Panc1 (cell line): Measurements from ENCODE around the gene ZBTB20. TPM values are rescaled to one million over a fixed set of nuclear protein-coding genes. Genes with fewer than 3 reads are reported as not detected.

Source experiments
- ATAC-seq: fragments of 200-7000 bp; cut with Tn5 transposase; 2 replicates; pipeline ENCODE4 v1.9.1; 2020; ENCODE audit warnings: mild to moderate bottlenecking, moderate library complexity
- BruUV-seq: library from RNA; stranded (reverse); fragments of 400-500 nt; replicated peaks from 2 replicates; lab custom pipeline; 2021; lab: Mats Ljungman, UMichigan
- CTCF ChIA-PET: fragments of 300-600 bp; sonication (Branson Sonifier 250); formaldehyde crosslinking; loops from one replicate; lab custom pipeline; 2022; ENCODE audit warnings: antibody characterized with exemption; lab: Charles Lee
- POLR2A ChIA-PET: fragments of 300-600 bp; sonication (Branson Sonifier 250); formaldehyde crosslinking; loops from one replicate; lab custom pipeline; 2022; ENCODE audit warnings: antibody characterized with exemption; lab: Charles Lee
- DNase-seq: peaks from one replicate; pipeline ENCODE4 v3.0.0-alpha.2; 2010; ENCODE audit warnings: low read depth, low spot score
- H3K27ac ChIP-seq: 2 replicates; pipeline ENCODE4 v1.5.1; 2011; ENCODE audit warnings: mild to moderate bottlenecking, low read length, inconsistent platforms
- H3K27me3 ChIP-seq: fragments of 200-500 bp; sonication (Bioruptor generic); 2 replicates; pipeline ENCODE4 v1.6.0; 2014; ENCODE audit warnings: low read length, inconsistent platforms; ENCODE audit not compliant: control insufficient read depth, insufficient read depth
- H3K36me3 ChIP-seq: fragments of 200-500 bp; sonication (Bioruptor generic); 2 replicates; pipeline ENCODE4 v1.5.1; 2014; ENCODE audit warnings: inconsistent platforms, mild to moderate bottlenecking, low read length, moderate library complexity; ENCODE audit not compliant: control insufficient read depth, insufficient read depth
- H3K4me1 ChIP-seq: 2 replicates; pipeline ENCODE4 v1.5.1; 2011; ENCODE audit warnings: inconsistent platforms, mild to moderate bottlenecking, low read length, moderate library complexity; ENCODE audit not compliant: control insufficient read depth, insufficient read depth
- H3K4me3 ChIP-seq, 2 experiments: 2 replicates each; pipeline ENCODE4 v1.5.1; 2011 to 2012; ENCODE audit warnings: low read depth in 2 of 2, low read length in 2 of 2, mild to moderate bottlenecking in 2 of 2, inconsistent platforms in 1 of 2, moderate library complexity in 1 of 2
- H3K9me3 ChIP-seq: fragments of 200-500 bp; sonication (Bioruptor generic); 2 replicates; pipeline ENCODE4 v1.5.1; 2014; ENCODE audit warnings: low read depth, mild to moderate bottlenecking, inconsistent platforms, low read length, moderate library complexity; ENCODE audit not compliant: control insufficient read depth, insufficient read depth
- POLR2AphosphoS5 ChIP-seq: IDR thresholded peaks from 2 replicates; pipeline ENCODE4 v1.6.1; 2012; ENCODE audit warnings: mild to moderate bottlenecking, low read depth, low read length, moderate library complexity
- SIN3A ChIP-seq: IDR thresholded peaks from 2 replicates; pipeline ENCODE4 v1.6.1; 2012; ENCODE audit warnings: low read depth, mild to moderate bottlenecking, low read length, moderate library complexity, borderline replicate concordance; ENCODE audit not compliant: insufficient read depth
- TCF7L2 ChIP-seq: IDR thresholded peaks from 2 replicates; pipeline ENCODE4 v1.6.1; 2011; ENCODE audit warnings: mild to moderate bottlenecking, low read depth, low read length, inconsistent platforms
- in situ Hi-C: cut with HindIII; loops from 2 replicates; pipeline ENCODE4 v1.10.0; 2016; ENCODE audit warnings: low sequenced_read_pairs, low pct_unique_long_range_greater_than_20kb
- intact Hi-C: fragments of 100-400 bp; cut with micrococcal nuclease; formaldehyde crosslinking; loops from one replicate; pipeline ENCODE4 v1.10.0; 2022; ENCODE audit not compliant: unreplicated experiment
- total RNA-seq: library from RNA; stranded (reverse); gene quantifications from one replicate; pipeline ENCODE4 v1.2.1, GENCODE V29; 2021; ENCODE audit not compliant: unreplicated experiment
- TF ChIP-seq, protein P1 (sequence below): fragments of 450-650 bp; IDR thresholded peaks from 2 replicates; pipeline ENCODE4 v1.5.1; 2017; ENCODE audit warnings: mild to moderate bottlenecking
- TF ChIP-seq, protein P2 (sequence below), 2 experiments: IDR thresholded peaks; 2 replicates each; pipeline ENCODE4 v1.6.1; 2011 to 2012; ENCODE audit warnings: low read depth in 2 of 2, control low read depth in 1 of 2, low read length in 1 of 2, mild to moderate bottlenecking in 1 of 2, moderate library complexity in 1 of 2; ENCODE audit not compliant: insufficient read depth in 1 of 2

ZBTB20 gene
- total RNA-seq, 1 experiment from 2014 or later: 4.1 TPM

DNA sequence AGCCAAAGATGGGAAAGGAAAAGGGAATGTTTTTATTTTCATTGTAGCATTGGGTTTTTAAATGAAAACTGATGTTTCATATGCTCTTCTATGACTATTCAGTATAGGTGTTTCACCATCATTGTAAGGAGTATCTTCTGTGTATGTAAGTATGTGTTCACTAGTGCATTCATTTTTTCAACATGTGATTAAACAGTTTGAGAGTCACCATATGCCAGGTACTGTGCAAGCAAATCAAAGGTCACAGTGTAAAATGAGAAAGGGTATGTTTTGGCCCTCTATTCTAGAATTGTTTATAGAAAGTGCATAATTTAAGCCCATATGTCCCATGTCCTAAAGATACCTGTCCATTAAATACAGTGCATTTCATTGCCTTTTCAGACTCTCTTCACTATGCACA is 207.2 kb downstream of the ZBTB20 start:
- Histone ChIP-seq H3K4me1 (no peaks in the 10 kb centered on the region), H3K36me3 (no peaks in the 10 kb centered on the region), H3K4me3 (no peak overlapping the region), H3K27ac (no peak overlapping the region), H3K27me3 (no peaks in the 10 kb centered on the region), H3K9me3 (0 out of 2 replicates have a peak, but pooled peaks cover 6% of the 10 kb centered on the region)
- in situ Hi-C loops (no loop called here), intact Hi-C loops (no loop called here)
- TF ChIP-seq SIN3A (no peak), TCF7L2 (no peak), POLR2AphosphoS5 (no peak)
- TF ChIP-seq, protein P1, sequence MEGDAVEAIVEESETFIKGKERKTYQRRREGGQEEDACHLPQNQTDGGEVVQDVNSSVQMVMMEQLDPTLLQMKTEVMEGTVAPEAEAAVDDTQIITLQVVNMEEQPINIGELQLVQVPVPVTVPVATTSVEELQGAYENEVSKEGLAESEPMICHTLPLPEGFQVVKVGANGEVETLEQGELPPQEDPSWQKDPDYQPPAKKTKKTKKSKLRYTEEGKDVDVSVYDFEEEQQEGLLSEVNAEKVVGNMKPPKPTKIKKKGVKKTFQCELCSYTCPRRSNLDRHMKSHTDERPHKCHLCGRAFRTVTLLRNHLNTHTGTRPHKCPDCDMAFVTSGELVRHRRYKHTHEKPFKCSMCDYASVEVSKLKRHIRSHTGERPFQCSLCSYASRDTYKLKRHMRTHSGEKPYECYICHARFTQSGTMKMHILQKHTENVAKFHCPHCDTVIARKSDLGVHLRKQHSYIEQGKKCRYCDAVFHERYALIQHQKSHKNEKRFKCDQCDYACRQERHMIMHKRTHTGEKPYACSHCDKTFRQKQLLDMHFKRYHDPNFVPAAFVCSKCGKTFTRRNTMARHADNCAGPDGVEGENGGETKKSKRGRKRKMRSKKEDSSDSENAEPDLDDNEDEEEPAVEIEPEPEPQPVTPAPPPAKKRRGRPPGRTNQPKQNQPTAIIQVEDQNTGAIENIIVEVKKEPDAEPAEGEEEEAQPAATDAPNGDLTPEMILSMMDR: no peak
- no peak for DNase-seq
- BruUV-seq: no TSS peak
- ChIA-PET CTCF (no interaction called here), POLR2A (no interaction called here)
- ATAC-seq: no peak

DNA sequence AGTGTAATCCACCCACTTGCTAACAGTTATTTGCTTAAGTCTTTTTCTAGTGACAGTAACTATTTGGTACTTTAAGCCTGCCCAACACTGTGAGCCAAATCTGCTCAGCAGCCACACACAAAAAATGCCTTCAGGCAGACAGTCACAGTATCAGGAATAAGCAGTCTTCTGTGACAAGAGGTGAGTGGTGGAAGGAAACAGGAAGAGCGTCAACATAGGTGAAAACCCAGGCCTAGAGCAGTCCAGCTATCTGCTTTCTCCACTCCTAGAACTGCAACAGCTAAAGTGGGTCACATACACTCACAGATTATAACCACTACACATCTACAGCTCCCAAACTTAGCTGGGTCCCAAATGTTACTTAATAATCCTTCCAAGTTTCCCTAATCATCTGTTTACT is 213.7 kb downstream of the ZBTB20 start:
- intact Hi-C loops: no loop called here
- Histone ChIP-seq H3K36me3 (no peaks in the 10 kb centered on the region), H3K9me3 (no peaks in the 10 kb centered on the region)

DNA sequence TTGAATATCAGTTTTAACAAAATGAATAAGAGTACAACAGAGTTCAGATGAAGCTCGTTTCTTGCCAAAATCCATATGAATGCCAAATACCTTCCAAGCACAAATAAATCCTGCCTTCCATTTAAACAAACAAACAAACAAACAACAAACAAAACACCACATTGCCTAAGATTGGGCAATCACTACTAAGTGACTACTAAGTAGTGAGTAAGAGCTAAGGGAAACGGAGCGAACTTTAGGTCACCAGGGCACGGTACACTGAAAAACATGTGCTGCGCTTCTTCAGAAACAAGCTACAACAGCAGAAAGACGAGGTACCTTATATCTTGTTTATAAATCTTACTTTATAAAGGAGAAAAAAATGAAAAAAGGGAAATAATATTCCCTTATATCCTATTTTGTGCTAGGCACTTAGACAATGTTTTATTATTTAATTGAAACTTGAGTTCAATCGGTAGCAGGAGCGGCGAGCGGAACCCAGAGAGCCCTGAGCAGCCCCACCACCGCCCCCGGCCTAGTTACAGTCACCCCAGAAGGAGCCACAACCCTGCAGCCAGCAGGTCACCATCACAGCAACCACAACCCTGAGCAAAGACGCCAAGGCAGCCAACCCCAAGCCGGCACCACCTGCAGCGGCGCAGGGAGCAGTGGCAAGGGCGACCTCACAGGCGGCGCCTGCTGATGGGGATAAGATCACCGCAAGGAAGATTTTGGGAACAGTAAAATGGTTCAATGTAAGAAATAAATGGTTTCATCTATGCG is 216.9 kb downstream of the ZBTB20 start:
- no peaks in the 10 kb centered on the region for H3K4me1 ChIP-seq
- intact Hi-C loops (no loop called here), in situ Hi-C loops (no loop called here)
- H3K4me3 ChIP-seq: no peak overlapping the region
- no peaks in the 10 kb centered on the region for H3K36me3 ChIP-seq
- POLR2A ChIA-PET: no interaction called here
- DNase-seq: no peak
- no peak for ATAC-seq
- H3K9me3 ChIP-seq: no peaks in the 10 kb centered on the region
- BruUV-seq: no TSS peak
- H3K27ac ChIP-seq: no peak overlapping the region
- TF ChIP-seq, protein P1: no peak
- no peak for TF ChIP-seq TCF7L2
- TF ChIP-seq, protein P2, sequence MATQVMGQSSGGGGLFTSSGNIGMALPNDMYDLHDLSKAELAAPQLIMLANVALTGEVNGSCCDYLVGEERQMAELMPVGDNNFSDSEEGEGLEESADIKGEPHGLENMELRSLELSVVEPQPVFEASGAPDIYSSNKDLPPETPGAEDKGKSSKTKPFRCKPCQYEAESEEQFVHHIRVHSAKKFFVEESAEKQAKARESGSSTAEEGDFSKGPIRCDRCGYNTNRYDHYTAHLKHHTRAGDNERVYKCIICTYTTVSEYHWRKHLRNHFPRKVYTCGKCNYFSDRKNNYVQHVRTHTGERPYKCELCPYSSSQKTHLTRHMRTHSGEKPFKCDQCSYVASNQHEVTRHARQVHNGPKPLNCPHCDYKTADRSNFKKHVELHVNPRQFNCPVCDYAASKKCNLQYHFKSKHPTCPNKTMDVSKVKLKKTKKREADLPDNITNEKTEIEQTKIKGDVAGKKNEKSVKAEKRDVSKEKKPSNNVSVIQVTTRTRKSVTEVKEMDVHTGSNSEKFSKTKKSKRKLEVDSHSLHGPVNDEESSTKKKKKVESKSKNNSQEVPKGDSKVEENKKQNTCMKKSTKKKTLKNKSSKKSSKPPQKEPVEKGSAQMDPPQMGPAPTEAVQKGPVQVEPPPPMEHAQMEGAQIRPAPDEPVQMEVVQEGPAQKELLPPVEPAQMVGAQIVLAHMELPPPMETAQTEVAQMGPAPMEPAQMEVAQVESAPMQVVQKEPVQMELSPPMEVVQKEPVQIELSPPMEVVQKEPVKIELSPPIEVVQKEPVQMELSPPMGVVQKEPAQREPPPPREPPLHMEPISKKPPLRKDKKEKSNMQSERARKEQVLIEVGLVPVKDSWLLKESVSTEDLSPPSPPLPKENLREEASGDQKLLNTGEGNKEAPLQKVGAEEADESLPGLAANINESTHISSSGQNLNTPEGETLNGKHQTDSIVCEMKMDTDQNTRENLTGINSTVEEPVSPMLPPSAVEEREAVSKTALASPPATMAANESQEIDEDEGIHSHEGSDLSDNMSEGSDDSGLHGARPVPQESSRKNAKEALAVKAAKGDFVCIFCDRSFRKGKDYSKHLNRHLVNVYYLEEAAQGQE (IDR thresholded peaks at IDR 0.05; ENCODE audit: insufficient read depth in 1 of 2, low read depth in 2 of 2, low read length in 1 of 2): no peak
- CTCF ChIA-PET: no interaction called here
- no peaks in the 10 kb centered on the region for H3K27me3 ChIP-seq

More for the DNA sequence above, 213.7 kb downstream of the ZBTB20 start:
- TF ChIP-seq, protein P2 (IDR thresholded peaks at IDR 0.05; ENCODE audit: insufficient read depth in 1 of 2, low read depth in 2 of 2, low read length in 1 of 2): no peak
- POLR2A ChIA-PET: no interaction called here
- Histone ChIP-seq H3K27me3 (no peaks in the 10 kb centered on the region), H3K4me1 (no peaks in the 10 kb centered on the region), H3K4me3 (no peak overlapping the region), H3K27ac (no peak overlapping the region)
- CTCF ChIA-PET: no interaction called here
- ATAC-seq (no peak), DNase-seq (no peak)
- BruUV-seq: no TSS peak
- in situ Hi-C loops: no loop called here
